ENCODE results near the gene C14orf119.
"Not testable (repeated sequence)": the region's sequence is repeated elsewhere in the genome, so short reads cannot be mapped to it uniquely, and the experiment has no call there.

Gene C14orf119

GRCh38 chr14:23091294-23092225 is 3.7 kb upstream of the C14orf119 start:
- no peak for FAIRE-seq

GRCh38 chr14:23093104-23093503 is 2.2 kb upstream of the C14orf119 start:
- no peak for FAIRE-seq

DNA sequence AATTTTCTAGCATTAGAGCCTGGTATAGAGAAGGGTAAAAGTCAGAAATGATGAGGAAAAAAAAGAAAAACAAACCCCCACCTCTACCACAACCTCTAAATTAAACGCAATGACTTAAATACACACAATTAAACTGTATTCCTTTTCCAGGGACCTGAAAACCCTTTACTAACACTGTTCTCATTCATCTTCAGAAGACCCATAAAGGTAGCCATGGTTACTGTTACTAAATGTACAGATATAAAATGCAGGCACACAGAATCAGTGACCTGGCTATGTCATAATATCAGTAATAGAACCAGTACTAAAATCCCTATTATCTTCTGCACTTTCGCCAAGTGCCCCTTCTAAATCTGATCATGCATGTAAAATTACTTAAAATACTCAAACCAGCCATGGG is 1.8 kb upstream of the C14orf119 start:
- FAIRE-seq, result no peak

DNA sequence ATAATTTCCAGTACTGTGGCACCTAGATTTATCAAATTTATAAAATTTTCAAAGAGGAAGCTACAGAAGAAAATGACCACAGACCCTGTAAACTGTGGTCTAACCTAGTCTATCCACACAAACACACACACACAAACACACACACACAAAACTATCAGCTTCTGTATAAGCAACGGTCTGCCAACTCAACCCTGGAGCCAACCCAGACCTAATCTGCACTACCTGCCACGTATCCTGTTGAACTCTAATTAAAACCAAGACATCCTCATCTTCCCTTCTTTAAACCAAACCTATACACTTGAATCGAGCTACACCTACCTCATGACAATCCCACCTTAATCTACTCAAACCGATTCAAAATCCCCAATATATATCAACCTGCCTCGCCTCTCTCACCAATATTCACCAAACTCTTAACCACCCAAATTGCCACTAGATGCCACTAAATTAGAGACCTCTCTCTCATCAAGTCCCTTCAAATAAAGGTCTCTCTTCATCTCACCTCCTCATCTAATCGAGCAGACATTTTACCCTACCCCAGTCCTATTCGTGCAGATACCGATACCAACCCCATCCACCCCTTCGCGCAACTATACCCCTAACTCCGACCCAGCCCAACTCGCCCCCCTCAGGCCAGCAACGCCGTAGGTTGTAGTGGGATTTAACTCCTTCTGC is 1.2 kb upstream of the C14orf119 start:
- FAIRE-seq, result no peak

GRCh38 chr14:23094666-23095195 is 574 bp upstream of the C14orf119 start, which contains the start of gene ACIN1:
Gene ACIN1, minus strand, starts transcription at chr14:23095136. Its CDS starts 24 bp downstream, at chr14:23095112.
- no peak for FAIRE-seq

- FAIRE-seq, result no peak
These were observed 2.5 kb downstream of the C14orf119 start for GRCh38 chr14:23097786-23098185.

- no peak for FAIRE-seq
These were observed 4.0 kb downstream of the C14orf119 start for GRCh38 chr14:23099212-23099861.

DNA sequence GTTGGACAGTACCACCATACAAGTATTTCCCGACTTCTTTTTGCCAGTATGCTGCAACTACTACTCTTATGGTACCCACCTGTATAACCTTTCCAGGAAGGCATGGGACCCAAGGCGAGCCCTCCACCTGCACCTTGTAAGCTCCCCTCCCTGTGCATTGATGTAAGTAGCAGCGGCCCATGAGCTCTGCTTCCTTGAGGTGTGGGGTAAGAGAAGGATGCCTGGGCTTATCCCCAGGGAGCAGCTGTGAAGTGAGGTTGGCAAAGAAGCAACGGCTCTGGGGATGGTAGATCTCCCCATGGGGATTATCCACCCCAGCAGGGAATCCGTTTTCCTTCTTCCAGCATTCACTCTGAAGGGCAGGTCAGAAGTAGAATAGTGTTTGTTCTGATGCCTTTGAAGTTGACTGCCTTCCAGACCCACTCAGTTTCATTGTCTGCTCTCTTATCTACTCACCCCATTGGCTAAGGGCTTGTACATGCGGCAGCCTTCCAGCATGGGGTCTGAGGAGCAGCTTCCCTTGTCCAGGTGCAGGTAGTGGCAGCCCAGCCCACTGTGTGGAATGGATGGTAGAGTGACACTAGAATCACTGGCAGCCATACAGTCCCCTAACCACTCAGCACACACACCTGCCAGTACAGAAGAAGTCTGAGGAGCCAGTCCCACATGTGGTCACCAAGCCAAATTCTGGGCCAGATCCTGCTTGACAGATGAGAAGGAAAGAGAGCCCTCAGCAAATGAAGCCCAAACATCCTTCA is 6.1 kb downstream of the C14orf119 start:
- no peak for FAIRE-seq

- no peak for FAIRE-seq
These were observed 6.8 kb downstream of the C14orf119 start for GRCh38 chr14:23101986-23102625.

DNA sequence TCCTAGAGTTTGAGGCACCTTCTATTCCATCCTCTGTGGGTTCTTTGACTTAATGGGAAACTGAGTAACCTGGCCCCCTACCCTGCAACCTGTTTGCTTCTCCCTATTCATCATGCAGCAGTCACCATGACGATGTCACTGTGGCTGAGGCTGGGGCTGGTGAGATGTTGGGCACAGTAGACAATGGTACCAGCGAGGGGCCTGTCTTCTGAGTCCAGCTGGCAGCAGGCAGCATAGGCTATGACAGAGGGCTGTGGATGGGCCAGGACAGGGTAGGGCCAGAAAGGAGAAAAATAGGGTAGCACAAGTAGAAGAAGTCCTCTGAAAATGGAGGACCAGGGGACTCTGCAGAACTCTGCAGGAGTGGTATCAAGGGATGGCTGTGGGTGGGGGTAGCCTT is 7.5 kb downstream of the C14orf119 start:
- no peak for FAIRE-seq

- FAIRE-seq, result no peak
These were observed 8.3 kb downstream of the C14orf119 start for GRCh38 chr14:23103581-23103980.

DNA sequence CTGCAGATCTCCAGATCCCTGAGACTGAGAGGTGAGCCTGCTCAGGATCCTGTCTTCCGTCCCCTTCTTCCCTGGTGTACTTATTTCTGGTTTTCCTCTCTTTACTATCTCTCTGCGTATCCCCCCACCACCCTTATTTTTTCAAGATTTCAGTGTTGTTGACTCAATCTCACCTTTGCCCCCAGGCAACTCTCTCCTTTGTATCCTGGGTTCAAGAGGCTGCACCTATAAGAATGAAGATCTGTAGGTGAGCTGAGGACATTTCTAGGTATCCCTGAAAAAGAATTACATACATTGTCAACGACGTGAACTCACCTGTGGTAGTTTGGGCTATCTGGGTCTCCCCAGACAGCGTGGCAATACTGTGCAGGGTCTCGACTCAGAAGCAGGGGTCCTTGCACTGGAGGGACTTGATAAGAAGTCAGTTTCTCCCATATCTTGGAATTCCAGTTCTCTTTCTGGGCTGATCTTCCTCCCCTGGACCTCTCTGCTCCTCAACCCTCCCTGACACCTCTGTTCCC is 8.8 kb downstream of the C14orf119 start:
- FAIRE-seq, result no peak

DNA sequence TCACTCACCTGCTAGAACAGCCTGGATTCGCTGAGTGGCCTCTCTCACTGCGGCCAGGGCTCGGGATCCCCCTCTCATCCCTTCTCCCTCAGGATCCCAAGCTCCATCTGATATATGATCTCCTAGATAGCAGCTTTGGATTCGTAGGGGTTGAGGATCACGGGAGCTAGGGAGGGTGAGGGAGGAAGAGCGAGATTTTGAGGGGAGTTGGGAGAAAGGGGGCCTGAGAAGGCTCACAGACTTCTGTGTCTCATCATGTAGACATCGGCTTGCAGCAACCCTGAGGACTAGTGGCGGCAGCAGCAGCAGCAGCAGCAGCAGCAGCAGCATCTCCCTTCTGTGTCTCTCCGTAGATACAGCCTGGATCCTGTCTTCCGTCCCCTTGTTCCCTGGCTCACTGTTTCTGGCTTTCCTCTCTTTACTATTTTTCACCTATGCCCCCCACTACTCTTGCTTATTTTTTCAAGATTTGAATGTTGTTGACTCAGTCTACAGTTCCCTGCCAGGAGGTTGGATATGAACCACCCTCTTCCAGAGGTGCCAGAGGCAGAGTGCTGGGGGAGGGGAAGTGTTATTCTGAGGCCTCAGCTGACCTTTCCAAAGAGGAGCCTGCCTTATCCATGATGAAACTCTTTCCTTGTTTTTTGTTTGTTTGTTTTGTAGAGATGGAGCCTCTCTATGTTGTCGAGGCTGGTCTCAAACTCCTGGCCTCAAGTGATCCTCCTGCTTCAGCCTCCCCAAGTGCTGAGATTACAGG is 9.5 kb downstream of the C14orf119 start, which contains the start of gene CIROP:
Gene CIROP (minus strand): TSS at position 399 of the 757 bp plus-strand sequence. CDS start 69 bp downstream, at position 330.
- no peak for FAIRE-seq

GRCh38 chr14:23105348-23105824 is 10.1 kb downstream of the C14orf119 start:
- FAIRE-seq, result no peak

DNA sequence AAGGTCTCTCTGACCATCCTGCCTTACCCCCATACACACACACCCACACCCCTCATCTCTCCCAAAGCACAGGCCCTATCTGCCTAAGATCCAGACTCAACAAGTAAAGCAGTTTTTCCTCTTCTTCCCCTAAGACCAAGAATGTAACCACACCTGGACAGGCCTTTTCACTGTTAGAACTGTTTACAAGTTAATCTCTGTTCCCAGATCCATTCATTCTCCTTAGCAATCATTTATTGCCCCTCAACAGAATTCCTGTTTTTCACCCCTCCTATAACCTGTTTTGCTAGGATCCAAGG is 11.4 kb downstream of the C14orf119 start:
- no peak for FAIRE-seq

- FAIRE-seq, result not testable (repeated sequence)
These were observed 12.3 kb downstream of the C14orf119 start for GRCh38 chr14:23107620-23108019.

GRCh38 chr14:23108169-23108568 is 12.9 kb downstream of the C14orf119 start:
- not testable (repeated sequence) for FAIRE-seq

DNA sequence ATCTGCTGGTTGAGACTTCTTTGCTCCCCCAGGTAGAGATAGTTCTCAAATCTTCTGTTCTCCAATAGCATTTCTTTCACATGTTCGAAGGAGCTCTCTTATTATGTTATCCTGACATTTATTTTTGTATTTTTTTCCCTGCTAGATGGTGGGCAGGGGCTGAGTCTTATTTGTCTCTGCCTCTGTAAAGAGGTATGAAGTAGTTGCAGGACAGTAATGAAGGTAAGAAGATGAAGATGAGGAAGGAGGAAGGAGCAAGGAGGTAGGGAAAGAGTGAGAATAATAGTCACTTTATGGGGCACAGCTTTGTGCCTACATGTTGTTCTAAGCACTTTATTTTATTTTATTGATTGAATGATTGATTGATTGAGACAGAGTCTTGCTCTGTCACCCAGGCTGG is 14.5 kb downstream of the C14orf119 start:
- FAIRE-seq, result no peak

GRCh38 chr14:23110579-23111365 is 15.5 kb downstream of the C14orf119 start:
- no peak for FAIRE-seq
